NCI-H1694 treated with DMSO at 0.1 percent for 48 hours (cell line): ENCODE measurements around the gene SIPA1.

ENCODE experiments used
- DNase-seq: peaks from one replicate; lab custom pipeline; 2025; lab: John Stamatoyannopoulos, UW

SIPA1 gene

DNA sequence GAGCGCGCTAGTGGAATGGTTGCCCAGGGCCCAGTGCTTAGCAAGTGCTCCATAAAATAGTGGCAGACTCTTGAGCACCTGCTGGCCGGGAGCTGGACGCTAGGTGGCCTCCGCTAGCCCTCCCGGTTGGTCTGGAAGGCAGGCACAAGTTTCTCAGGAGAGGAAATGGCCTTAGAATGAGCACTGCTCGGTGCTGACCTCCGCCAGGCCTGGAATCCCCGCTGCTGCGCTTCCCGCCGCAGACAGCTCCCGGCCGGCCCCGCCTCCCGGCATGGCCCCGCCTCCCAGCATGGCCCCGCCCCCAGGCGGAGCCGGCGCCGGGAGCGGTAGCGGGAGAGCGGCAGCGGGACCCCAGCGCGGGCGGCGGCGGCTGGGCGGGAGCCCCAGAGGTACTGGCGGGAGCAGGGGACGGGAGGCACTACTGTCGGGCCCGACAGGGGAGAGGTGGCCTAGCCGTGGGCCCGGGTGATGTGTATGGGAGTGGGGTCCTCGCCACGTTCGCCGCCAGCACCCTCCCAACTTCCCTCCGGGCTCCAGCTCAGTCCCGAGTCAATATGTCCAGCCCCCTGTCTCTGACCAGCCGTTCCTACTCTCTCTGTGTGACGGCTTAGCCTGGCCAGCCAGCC is at the start of gene SIPA1:
SIPA1 (plus strand) TSS at position 308 of the 626 bp plus-strand sequence. CDS start 2,821 bp downstream, outside the sequence.
- DNase-seq = no peak

- no peak for DNase-seq
Observed at GRCh38 chr11:65588199-65589054, 49.5 kb upstream of the SIPA1 start.

DNA sequence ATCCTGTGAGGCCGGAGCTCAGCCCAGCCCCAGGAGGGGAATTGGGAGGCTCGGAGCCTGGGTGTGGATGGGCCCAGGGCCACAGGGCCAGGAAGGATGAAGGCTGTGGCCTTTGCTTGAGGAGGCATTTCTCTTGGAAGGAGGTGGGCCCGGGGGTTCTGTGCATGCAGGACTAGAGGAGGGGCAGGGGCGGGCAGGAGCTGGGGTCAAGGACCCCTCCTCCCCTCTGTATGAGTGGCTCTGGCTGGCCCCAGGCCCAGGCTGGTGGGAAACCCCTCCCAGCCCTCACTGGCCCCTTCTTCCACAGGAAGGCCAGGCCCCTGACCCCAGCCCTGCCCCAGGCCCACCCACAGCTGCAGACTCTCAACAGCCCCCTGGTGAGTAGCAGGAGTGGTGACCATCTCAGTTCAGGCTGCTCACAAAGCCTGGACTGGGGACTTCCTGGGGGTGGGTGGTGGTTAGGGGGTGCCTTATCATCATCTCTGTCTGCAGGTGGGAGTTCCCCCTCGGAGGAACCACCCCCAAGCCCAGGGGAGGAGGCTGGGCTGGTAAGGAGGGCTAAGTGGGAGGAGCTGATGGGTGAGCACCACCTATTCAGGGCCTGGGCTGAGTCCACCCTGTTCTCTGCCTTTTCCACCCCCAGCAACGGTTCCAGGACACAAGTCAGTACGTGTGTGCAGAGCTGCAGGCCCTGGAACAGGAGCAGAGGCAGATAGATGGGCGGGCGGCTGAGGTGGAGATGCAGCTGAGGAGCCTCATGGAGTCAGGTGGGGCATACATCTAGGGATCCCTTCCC is 48.3 kb upstream of the SIPA1 start:
- no peak for DNase-seq

DNA sequence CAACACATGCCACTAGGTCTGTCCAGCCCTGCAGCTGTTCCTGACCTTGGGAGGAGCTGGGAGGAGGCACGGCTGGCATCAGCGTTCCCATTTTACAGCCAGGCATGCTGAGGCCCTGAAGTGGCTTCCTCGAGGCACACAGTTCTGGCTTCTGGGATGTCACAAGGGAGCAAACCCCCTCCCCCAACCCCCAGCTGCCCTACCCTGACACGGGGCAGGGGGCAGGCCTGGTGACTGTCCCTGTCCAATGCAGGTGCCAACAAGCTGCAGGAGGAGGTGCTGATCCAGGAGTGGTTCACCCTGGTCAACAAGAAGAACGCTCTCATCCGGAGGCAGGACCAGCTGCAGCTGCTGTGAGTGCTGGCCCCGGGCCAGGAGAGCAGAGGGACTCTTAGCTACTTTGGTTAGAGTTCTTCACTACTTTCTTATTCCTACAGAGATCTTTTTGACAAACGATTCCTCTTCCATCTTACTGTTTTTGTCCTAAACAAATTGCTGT is 47.6 kb upstream of the SIPA1 start:
- DNase-seq = no peak

- DNase-seq = no peak
Observed at GRCh38 chr11:65591939-65592857, 45.7 kb upstream of the SIPA1 start.

- no peak for DNase-seq
Observed at GRCh38 chr11:65592858-65593517, 44.9 kb upstream of the SIPA1 start.

GRCh38 chr11:65593518-65594414 is 44.1 kb upstream of the SIPA1 start:
- DNase-seq = no peak

GRCh38 chr11:65595131-65595530 is 42.8 kb upstream of the SIPA1 start:
- no peak for DNase-seq

DNA sequence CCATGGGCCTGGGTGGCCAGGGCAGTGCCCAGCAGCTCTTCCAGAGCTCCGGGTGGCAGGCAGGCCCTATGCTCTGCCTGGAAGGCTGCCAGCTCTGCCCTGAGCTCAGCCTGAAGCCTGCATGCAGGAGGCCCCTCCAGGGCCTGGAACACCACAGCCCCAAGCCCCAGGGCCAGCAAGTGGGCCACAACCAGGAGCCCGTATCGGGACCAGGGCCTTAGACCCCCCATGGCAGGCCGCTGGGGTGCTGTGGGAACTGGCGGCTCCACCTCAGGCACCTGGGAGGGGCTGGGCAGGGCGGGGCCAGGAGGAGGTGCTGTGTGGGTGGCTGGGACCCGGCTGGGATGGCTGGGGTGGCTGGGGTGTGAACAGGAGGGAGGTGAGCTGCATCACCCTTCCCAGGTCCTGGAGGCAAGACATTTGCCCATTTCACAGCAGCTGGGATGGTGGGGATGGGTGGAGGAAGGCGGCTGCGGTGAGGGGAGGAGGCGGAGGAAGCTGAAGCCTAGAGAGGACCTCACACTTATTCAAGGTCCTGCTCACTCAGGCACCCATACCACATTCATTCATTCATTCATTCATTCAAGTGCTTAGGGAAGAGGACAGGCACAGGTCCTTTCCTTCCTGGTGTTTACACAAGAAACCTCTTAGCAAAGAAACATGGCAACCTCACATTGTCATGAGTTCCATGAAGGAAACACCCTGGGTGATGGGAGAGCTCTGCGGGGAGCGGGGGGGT is 42.2 kb upstream of the SIPA1 start, which contains the start of gene KCNK7:
KCNK7 (minus strand) TSS at position 258 of the 739 bp plus-strand sequence; CDS start at position 230, 28 bp downstream.
- no peak for DNase-seq

DNA sequence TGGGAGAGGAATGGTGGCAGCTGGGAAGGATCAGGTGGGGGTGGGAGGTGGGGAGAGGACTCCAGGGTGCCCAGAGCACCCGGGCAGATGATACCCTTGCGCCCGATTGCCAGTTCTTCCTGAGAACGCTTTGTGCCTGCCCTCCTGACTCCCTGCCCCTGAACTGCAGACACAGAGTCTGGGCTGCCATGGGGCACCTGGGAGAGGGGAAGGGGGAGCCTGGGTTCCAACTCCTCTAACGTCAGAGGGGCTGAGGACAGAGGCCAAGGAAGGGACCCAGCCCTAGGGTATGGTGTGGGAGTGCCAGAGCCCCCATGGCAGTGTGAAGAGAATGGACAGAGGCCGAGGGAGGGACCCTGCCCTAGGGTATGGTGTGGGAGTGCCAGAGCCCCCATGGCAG is 41.4 kb upstream of the SIPA1 start:
- no peak for DNase-seq

DNA sequence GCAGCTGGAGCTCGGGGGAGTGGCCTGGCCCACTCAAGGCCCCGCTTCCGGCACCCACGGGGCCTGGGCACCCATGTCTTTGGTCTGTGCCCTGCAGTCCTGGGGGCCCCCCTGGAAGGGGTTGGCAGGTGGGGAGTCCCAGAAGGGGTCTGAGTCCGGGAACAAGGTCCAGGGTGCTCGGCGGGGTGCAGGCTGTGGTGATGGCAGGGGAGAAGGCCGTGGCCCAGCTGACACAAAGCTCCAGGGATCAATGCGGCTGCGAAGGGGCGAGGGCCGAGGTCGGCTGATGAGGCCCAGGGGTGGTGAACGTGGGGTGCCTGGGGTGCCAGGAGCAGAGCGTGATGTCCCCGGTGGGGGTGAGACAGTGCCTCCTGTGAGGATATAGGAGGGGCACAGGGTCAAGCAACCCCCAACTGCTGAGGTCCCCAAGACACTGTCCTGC is 39.6 kb upstream of the SIPA1 start:
- no peak for DNase-seq

DNA sequence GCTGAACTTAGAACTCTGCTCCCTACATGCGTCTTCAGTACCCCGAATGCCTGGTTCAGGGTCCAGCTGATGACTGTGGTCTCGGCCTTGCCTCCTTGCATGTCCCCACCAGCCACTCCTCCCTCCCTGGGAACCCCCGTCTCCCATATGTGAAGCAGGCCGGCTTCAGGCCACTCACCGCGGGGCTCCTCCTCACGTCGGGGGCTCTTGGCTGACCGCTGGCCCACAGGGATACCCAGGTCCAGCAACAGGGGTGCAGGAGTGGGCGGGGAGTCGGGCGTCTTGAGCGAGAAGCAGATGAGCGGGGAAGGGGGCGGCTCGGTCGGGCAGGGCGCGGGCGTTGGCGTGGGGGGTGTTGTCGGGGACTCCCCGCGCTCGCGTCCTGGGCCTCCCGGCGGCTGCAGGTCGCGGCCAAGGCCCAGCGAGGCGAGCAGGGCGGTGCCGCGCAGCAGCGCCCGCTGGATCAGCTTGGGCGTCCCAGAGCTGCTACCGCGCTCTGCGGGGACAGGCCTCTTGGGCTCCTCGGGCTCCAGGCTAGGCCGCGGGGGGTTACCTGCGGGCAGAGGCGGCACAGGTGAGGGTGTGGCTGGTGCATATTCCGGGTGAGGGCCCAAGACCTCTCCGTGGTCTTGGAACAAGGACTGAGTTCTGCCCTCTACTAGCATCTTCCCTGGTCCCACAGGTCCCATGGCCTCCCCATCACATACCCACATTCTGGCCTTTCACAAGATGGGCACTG is 38.5 kb upstream of the SIPA1 start:
- DNase-seq = no peak

- DNase-seq = no peak
Observed at GRCh38 chr11:65599955-65600246, 38.0 kb upstream of the SIPA1 start.

DNA sequence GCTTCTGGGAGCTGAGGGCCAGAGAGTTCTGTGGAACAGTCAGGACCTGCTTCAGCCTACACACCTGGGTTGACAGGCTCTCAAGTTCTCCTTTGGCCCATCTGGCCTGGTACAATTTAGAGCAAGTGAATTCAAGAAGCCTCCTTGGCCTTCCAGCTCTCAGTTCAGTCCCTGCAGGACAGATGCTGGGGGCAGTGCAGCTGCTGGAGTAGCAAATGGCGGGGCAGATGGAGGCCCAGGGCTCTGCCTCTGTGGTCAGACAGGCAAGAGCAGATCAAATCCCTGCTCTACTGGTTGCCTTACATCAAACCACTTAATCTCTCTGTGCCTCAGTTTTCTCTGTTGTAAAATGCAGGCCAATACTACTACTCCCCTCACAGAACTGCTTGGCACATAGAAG is 33.6 kb upstream of the SIPA1 start:
- DNase-seq = no peak

GRCh38 chr11:65606876-65607613 is 30.9 kb upstream of the SIPA1 start:
- DNase-seq = no peak

GRCh38 chr11:65607614-65608426 is 30.1 kb upstream of the SIPA1 start:
- DNase-seq = no peak

GRCh38 chr11:65609229-65609628 is 28.7 kb upstream of the SIPA1 start:
- DNase-seq = no peak
